ENCODE measurements around the gene LSM7. TPM values are rescaled to one million over a fixed set of nuclear protein-coding genes. Genes with fewer than 3 reads are reported as not detected.

The LSM7 gene
- total RNA-seq, 1 donor from 2014 or later = 97.4 TPM

GRCh38 chr19:2344381-2344870 lies 16.0 kb upstream of the LSM7 start:
- Histone ChIP-seq H3K4me3 (ENCODE audit: low read depth, low read length) (no peak overlapping the region), H3K27me3 (ENCODE audit: control insufficient read depth, insufficient read depth, low read length) (no peaks in the 10 kb centered on the region), H3K36me3 (ENCODE audit: control insufficient read depth, insufficient read depth, low read length) (peaks cover 3% of the 10 kb centered on the region)
- DNase-seq (ENCODE audit: low read depth) (no peak), FAIRE-seq (no peak)
- TF ChIP-seq CTCF (IDR thresholded peaks at IDR 0.05; ENCODE audit: insufficient read depth, low read length, severe bottlenecking) = no peak

- Histone ChIP-seq H3K36me3 (ENCODE audit: control insufficient read depth, insufficient read depth, low read length) (peaks cover 3% of the 10 kb centered on the region), H3K4me3 (ENCODE audit: low read depth, low read length) (no peak overlapping the region), H3K27me3 (ENCODE audit: control insufficient read depth, insufficient read depth, low read length) (no peaks in the 10 kb centered on the region)
- no peak for TF ChIP-seq CTCF (IDR thresholded peaks at IDR 0.05; ENCODE audit: insufficient read depth, low read length, severe bottlenecking)
- FAIRE-seq (no peak), DNase-seq (ENCODE audit: low read depth) (no peak)
These were observed 15.1 kb upstream of the LSM7 start for GRCh38 chr19:2343289-2343982.

GRCh38 chr19:2342656-2343288 lies 14.4 kb upstream of the LSM7 start:
- Histone ChIP-seq H3K27me3 (ENCODE audit: control insufficient read depth, insufficient read depth, low read length) (no peaks in the 10 kb centered on the region), H3K4me3 (ENCODE audit: low read depth, low read length) (no peak overlapping the region), H3K36me3 (ENCODE audit: control insufficient read depth, insufficient read depth, low read length) (peaks cover 3% of the 10 kb centered on the region)
- FAIRE-seq (no peak), DNase-seq (ENCODE audit: low read depth) (no peak)
- TF ChIP-seq CTCF (IDR thresholded peaks at IDR 0.05; ENCODE audit: insufficient read depth, low read length, severe bottlenecking) = no peak

- DNase-seq (ENCODE audit: low read depth) = no peak
- FAIRE-seq = no peak
- Histone ChIP-seq H3K4me3 (ENCODE audit: low read depth, low read length) (no peak overlapping the region), H3K27me3 (ENCODE audit: control insufficient read depth, insufficient read depth, low read length) (no peaks in the 10 kb centered on the region), H3K36me3 (ENCODE audit: control insufficient read depth, insufficient read depth, low read length) (peaks cover 3% of the 10 kb centered on the region)
- TF ChIP-seq CTCF (IDR thresholded peaks at IDR 0.05; ENCODE audit: insufficient read depth, low read length, severe bottlenecking) = no peak
These were observed 13.6 kb upstream of the LSM7 start for GRCh38 chr19:2341982-2342381.

- Histone ChIP-seq H3K36me3 (ENCODE audit: control insufficient read depth, insufficient read depth, low read length) (peaks cover 3% of the 10 kb centered on the region), H3K4me3 (ENCODE audit: low read depth, low read length) (no peak overlapping the region), H3K27me3 (ENCODE audit: control insufficient read depth, insufficient read depth, low read length) (no peaks in the 10 kb centered on the region)
- TF ChIP-seq CTCF (IDR thresholded peaks at IDR 0.05; ENCODE audit: insufficient read depth, low read length, severe bottlenecking) = no peak
- DNase-seq (ENCODE audit: low read depth) (no peak), FAIRE-seq (no peak)
These were observed 12.9 kb upstream of the LSM7 start for GRCh38 chr19:2341244-2341751.
